Adrenal gland (tissue), 5 donors: ENCODE data around the gene MTMR8.

ENCODE experiments used
- CTCF ChIP-seq, 6 experiments: fragments of 450-650 bp in 4 of 6; fragments of 200-600 bp in 2 of 6; sonication (generic) in 1 of 6; IDR thresholded peaks; 1 replicate in 5 of 6; 2 replicates in 1 of 6; pipeline versions ENCODE4 v1.5.1 to v1.8.0; 2016 to 2021; ENCODE audit warnings: antibody characterized with exemption in 6 of 6, mild to moderate bottlenecking in 2 of 6, moderate library complexity in 1 of 6
- POLR2A ChIP-seq, 2 donors: fragments of 450-650 bp; IDR thresholded peaks; one replicate each; pipeline ENCODE4 v1.6.1; 2017; ENCODE audit warnings: antibody characterized with exemption in 2 of 2, mild to moderate bottlenecking in 2 of 2, moderate library complexity in 1 of 2
- donor health status: DM: no; HTN: no; CAD: no.

- TF ChIP-seq CTCF (IDR thresholded peaks at IDR 0.05) (no peak), POLR2A (IDR thresholded peaks at IDR 0.05) (no peak)
These were observed 88.5 kb downstream of the MTMR8 start for GRCh38 chrX:64306712-64307111.
